Measurements from ENCODE around the gene KRTAP4-11. TPM values are rescaled to one million over a fixed set of nuclear protein-coding genes. Genes with fewer than 3 reads are reported as not detected.
"Not testable (repeated sequence)": the region's sequence is repeated elsewhere in the genome, so short reads cannot be mapped to it uniquely, and the experiment has no call there.

KRTAP4-11 gene
- total and polyA plus RNA-seq, 2 of the 4 experiments (the other 2 are of a cell fraction): not detected

- H2AK5ac ChIP-seq (ENCODE audit: low read depth, low read length); intact Hi-C loops (cut with micrococcal nuclease); H3K4me3 ChIP-seq (ENCODE audit: insufficient read depth, low read depth, low read length); H3K27ac ChIP-seq (ENCODE audit: insufficient read depth, low read length); H3K9me1 ChIP-seq (ENCODE audit: insufficient read depth, low read length); BruUV-seq (replicated peaks); H3K9me3 ChIP-seq (ENCODE audit: control insufficient read depth, insufficient read depth, low read length); CTCF ChIA-PET; H4K20me1 ChIP-seq (ENCODE audit: insufficient read depth, low read length); H2BK15ac ChIP-seq (ENCODE audit: low read depth, low read length); H3K36me3 ChIP-seq (ENCODE audit: control insufficient read depth, insufficient read depth, low read length); dilution Hi-C loops (cut with HindIII; ENCODE audit: low sequenced_read_pairs, unreplicated experiment); H3K79me1 ChIP-seq (ENCODE audit: low read depth in 1 of 2, low read length in 2 of 2); H3K56ac ChIP-seq (ENCODE audit: extremely low read depth, insufficient read depth, low read length); H3K9ac ChIP-seq (ENCODE audit: low read depth, low read length); POLR2A ChIA-PET (ENCODE audit: unreplicated experiment); H2AK9ac ChIP-seq (replicated peaks; ENCODE audit: low read depth, low read length, poor library complexity); H3K4me1 ChIP-seq (ENCODE audit: control insufficient read depth, insufficient read depth, low read length); H3K27me3 ChIP-seq (ENCODE audit: control insufficient read depth, insufficient read depth, low read length); H2AFZ ChIP-seq (replicated peaks; ENCODE audit: low read length, poor library complexity); in situ Hi-C loops (cut with MboI; ENCODE audit: low sequenced_read_pairs): not testable (repeated sequence)
- WGBS, 2 experiments (ENCODE audit: extremely low coverage in 2 of 2, insufficient read length in 1 of 2): no CpG with 5 or more reads among the region's 2 CpGs
- Histone ChIP-seq H3K4ac (ENCODE audit: low read depth, low read length) (peak overlapping the region; percentile 50; the same call in 1 of the 2 replicates), H3K14ac (replicated peaks; ENCODE audit: low read depth, low read length) (0 out of 2 replicates have a peak overlapping the region, but pooled peaks have one; percentile 37), H4K8ac (ENCODE audit: low read depth in 2 of 2, low read length in 2 of 2) (peak overlapping the region; percentile 74 to 79; a peak in 3 of 4 replicates), H2BK5ac (ENCODE audit: low read depth, low read length, poor library complexity, severe bottlenecking) (peak overlapping the region; percentile 95), H2BK20ac (ENCODE audit: low read depth, low read length) (peak overlapping the region; percentile 77), H3K4me2 (ENCODE audit: low read depth, low read length) (peak overlapping the region; percentile 59; the same call in 1 of the 2 replicates), H4K5ac (ENCODE audit: low read depth, low read length) (peak overlapping the region; percentile 42; the same call in 1 of the 2 replicates), H2BK120ac (ENCODE audit: low read depth, low read length) (peak overlapping the region; percentile 76; the same call in 1 of the 2 replicates), H4K91ac (ENCODE audit: insufficient read depth, low read depth, low read length) (peak overlapping the region; percentile 89), H3K18ac (ENCODE audit: low read depth, low read length) (peak overlapping the region; percentile 69; the same call in 1 of the 2 replicates), H3K23ac (ENCODE audit: low read depth, low read length) (peak overlapping the region; percentile 45; the same call in 1 of the 2 replicates)
- DNase-seq: peak; percentile 41
- peak; percentile 91 for ATAC-seq (ENCODE audit: low read depth)
Observed at GRCh38 chr17:41083427-41083826, 34.7 kb downstream of the KRTAP4-11 start.

Data from IMR-90 (cell line).